A673 (cell line): ENCODE results near the gene NAPSA.

ENCODE experiments used
- CTCF ChIP-seq: fragments of 300-800, 200-600 bp; sonication (generic); conservative IDR thresholded peaks from 2 replicates; pipeline ENCODE4 v1.5.1; 2017; ENCODE audit warnings: low read depth, mild to moderate bottlenecking, antibody characterized with exemption, low read length, moderate library complexity, mixed read lengths
- EZH2 ChIP-seq: fragments of 200-600 bp; sonication (generic); IDR thresholded peaks from 2 replicates; pipeline ENCODE4 v1.6.1; 2017; ENCODE audit warnings: borderline replicate concordance, low read depth, mild to moderate bottlenecking, mixed read lengths, antibody characterized with exemption, low read length; ENCODE audit not compliant: poor library complexity, severe bottlenecking

GRCh38 chr19:50376166-50377050 is 11.0 kb upstream of the NAPSA start, which contains the start of gene NR1H2:
- TF ChIP-seq CTCF (no peak), EZH2 (no peak)
